Neural progenitor cell (in vitro differentiated cells): ENCODE measurements around the gene MCUR1. TPM values are rescaled to one million over a fixed set of nuclear protein-coding genes. Genes with fewer than 3 reads are reported as not detected.

Source experiments
- DNase-seq: peaks from one replicate; pipeline ENCODE4 v3.0.0-alpha.2; 2016; ENCODE audit warnings: low spot score
- H2AFZ ChIP-seq: fragments of 200-600 bp; sonication (generic); replicated peaks from 2 replicates; pipeline ENCODE4 v1.6.1; 2016; ENCODE audit warnings: antibody characterized with exemption
- H3F3A ChIP-seq: fragments of 200-600 bp; sonication (generic); 2 replicates; pipeline ENCODE4 v1.6.1; 2016; ENCODE audit warnings: antibody characterized with exemption, low read depth
- H3K27ac ChIP-seq: fragments of 200-600 bp; sonication (generic); 2 replicates; pipeline ENCODE4 v1.5.1; 2016; ENCODE audit warnings: mild to moderate bottlenecking
- H3K27me3 ChIP-seq: fragments of 200-600 bp; sonication (generic); 2 replicates; pipeline ENCODE4 v1.6.1; 2016; ENCODE audit warnings: mild to moderate bottlenecking, moderate library complexity
- H3K36me3 ChIP-seq: fragments of 200-600 bp; sonication (generic); 2 replicates; pipeline ENCODE4 v1.5.1; 2016
- H3K4me1 ChIP-seq: fragments of 200-600 bp; sonication (generic); 2 replicates; pipeline ENCODE4 v1.6.1; 2016; ENCODE audit warnings: mixed run types
- H3K4me2 ChIP-seq: fragments of 200-600 bp; sonication (generic); 2 replicates; pipeline ENCODE4 v1.6.1; 2016
- H3K4me3 ChIP-seq: fragments of 200-600 bp; sonication (generic); 2 replicates; pipeline ENCODE4 v1.5.1; 2016
- H3K79me2 ChIP-seq: fragments of 200-600 bp; sonication (generic); 2 replicates; pipeline ENCODE4 v1.6.1; 2016; ENCODE audit warnings: low read depth
- H3K9ac ChIP-seq: fragments of 200-600 bp; sonication (generic); 2 replicates; pipeline ENCODE4 v1.6.1; 2016
- H3K9me3 ChIP-seq: fragments of 200-600 bp; sonication (generic); 2 replicates; pipeline ENCODE4 v1.5.1; 2016; ENCODE audit warnings: low read depth
- H4K20me1 ChIP-seq: fragments of 200-600 bp; sonication (generic); 2 replicates; pipeline ENCODE4 v1.6.1; 2016; ENCODE audit warnings: low read depth
- H3K27ac Mint-ChIP-seq: 3 replicates; pipeline ENCODE4 v1.8.0; 2021; ENCODE audit warnings: mixed read lengths
- H3K27me3 Mint-ChIP-seq: 2 replicates; pipeline ENCODE4 v1.8.0; 2022; ENCODE audit warnings: low read depth, mild to moderate bottlenecking, inconsistent platforms, moderate library complexity, mixed read lengths; ENCODE audit not compliant: insufficient read depth
- H3K36me3 Mint-ChIP-seq: 3 replicates; pipeline ENCODE4 v1.8.0; 2021; ENCODE audit warnings: mixed read lengths
- H3K4me1 Mint-ChIP-seq: 3 replicates; pipeline ENCODE4 v1.8.0; 2021; ENCODE audit warnings: mixed read lengths
- H3K4me3 Mint-ChIP-seq: 3 replicates; pipeline ENCODE4 v1.8.0; 2021; ENCODE audit warnings: mild to moderate bottlenecking, moderate library complexity, mixed read lengths
- H3K9me3 Mint-ChIP-seq: 3 replicates; pipeline ENCODE4 v1.8.0; 2020; ENCODE audit warnings: mixed read lengths
- CTCF ChIP-seq: fragments of 200-600 bp; sonication (generic); IDR thresholded peaks from 2 replicates; pipeline ENCODE4 v1.5.1; 2017; ENCODE audit warnings: antibody characterized with exemption, mild to moderate bottlenecking
- EZH2 ChIP-seq: fragments of 200-600 bp; sonication (generic); IDR thresholded peaks from 2 replicates; pipeline ENCODE4 v1.6.1; 2017; ENCODE audit warnings: antibody characterized with exemption, mild to moderate bottlenecking, moderate library complexity
- EZH2phosphoT487 ChIP-seq: fragments of 200-600 bp; sonication (generic); IDR thresholded peaks from 2 replicates; pipeline ENCODE4 v1.6.1; 2017; ENCODE audit warnings: antibody characterized with exemption
- total RNA-seq: library from RNA; depleted of rRNA; stranded (reverse); fragments of >200 nt; gene quantifications from 2 replicates; pipeline ENCODE4 v1.2.3, GENCODE V29; 2015; ENCODE audit warnings: low replicate concordance

MCUR1 gene
- total RNA-seq, 1 donor from 2014 or later: 16.2 TPM

GRCh38 chr6:13795041-13795750, 19.2 kb downstream of the MCUR1 start:
- no peak overlapping the region for H3K4me3 Mint-ChIP-seq

GRCh38 chr6:13794184-13794583, 20.2 kb downstream of the MCUR1 start:
- no peak overlapping the region for H3K4me2 ChIP-seq
- DNase-seq: no peak
- H3K9ac ChIP-seq: no peak overlapping the region
- Mint-ChIP-seq H3K4me1 (no peaks in the 10 kb centered on the region), H3K27ac (no peak overlapping the region), H3K36me3 (peaks cover 18% of the 10 kb centered on the region), H3K27me3 (peaks cover 3% of the 10 kb centered on the region), H3K9me3 (no peaks in the 10 kb centered on the region), H3K4me3 (no peak overlapping the region)
- H2AFZ ChIP-seq: no peak overlapping the region
- H3K4me1 ChIP-seq: no peaks in the 10 kb centered on the region
- peaks cover 10% of the 10 kb centered on the region for H3K36me3 ChIP-seq
- H4K20me1 ChIP-seq: no peaks in the 10 kb centered on the region
- TF ChIP-seq CTCF: no peak
- TF ChIP-seq EZH2: no peak
- no peak for TF ChIP-seq EZH2phosphoT487
- no peaks in the 10 kb centered on the region for H3K27me3 ChIP-seq
- H3K9me3 ChIP-seq: no peaks in the 10 kb centered on the region
- peaks cover 3% of the 10 kb centered on the region for H3F3A ChIP-seq
- no peak overlapping the region for H3K4me3 ChIP-seq
- H3K27ac ChIP-seq: no peak overlapping the region
- H3K79me2 ChIP-seq: peaks cover 4% of the 10 kb centered on the region

More at GRCh38 chr6:13795041-13795750, 19.2 kb downstream of the MCUR1 start:
- no peaks in the 10 kb centered on the region for H3K27me3 ChIP-seq
- H3K27ac ChIP-seq: no peak overlapping the region
- Mint-ChIP-seq H3K9me3 (no peaks in the 10 kb centered on the region), H3K36me3 (peaks cover 13% of the 10 kb centered on the region), H3K4me1 (no peaks in the 10 kb centered on the region), H3K27ac (peak overlapping the region; percentile 16), H3K27me3 (peaks cover 3% of the 10 kb centered on the region)
- no peak overlapping the region for H3K4me3 ChIP-seq
- H3K79me2 ChIP-seq: peaks cover 4% of the 10 kb centered on the region
- no peak overlapping the region for H3K9ac ChIP-seq
- peak; percentile 86 for DNase-seq
- H2AFZ ChIP-seq: no peak overlapping the region
- no peak for TF ChIP-seq EZH2phosphoT487
- peak; percentile 94 for TF ChIP-seq CTCF
- TF ChIP-seq EZH2: peak; percentile 30
- H3K4me1 ChIP-seq: no peaks in the 10 kb centered on the region
- no peak overlapping the region for H3K4me2 ChIP-seq
- H4K20me1 ChIP-seq: no peaks in the 10 kb centered on the region
- peaks cover 3% of the 10 kb centered on the region for H3F3A ChIP-seq
- H3K36me3 ChIP-seq: peaks cover 10% of the 10 kb centered on the region
- H3K9me3 ChIP-seq: no peaks in the 10 kb centered on the region

- H3K27ac ChIP-seq: no peak overlapping the region
- peaks cover 19% of the 10 kb centered on the region for H3F3A ChIP-seq
- peaks cover 3% of the 10 kb centered on the region for H3K79me2 ChIP-seq
- H4K20me1 ChIP-seq: no peaks in the 10 kb centered on the region
- no peak for TF ChIP-seq EZH2
- TF ChIP-seq EZH2phosphoT487: no peak
- no peak for TF ChIP-seq CTCF
- peaks cover 17% of the 10 kb centered on the region for H3K4me1 ChIP-seq
- H3K4me1 Mint-ChIP-seq: peaks cover 15% of the 10 kb centered on the region
- no peak overlapping the region for H3K4me3 Mint-ChIP-seq
- H3K27me3 Mint-ChIP-seq: no peaks in the 10 kb centered on the region
- DNase-seq: no peak
- no peaks in the 10 kb centered on the region for H3K27me3 ChIP-seq
- H3K27ac Mint-ChIP-seq: no peak overlapping the region
- peaks cover 10% of the 10 kb centered on the region for H3K36me3 ChIP-seq
- H2AFZ ChIP-seq: no peak overlapping the region
- H3K36me3 Mint-ChIP-seq: peaks cover 21% of the 10 kb centered on the region
- H3K9me3 Mint-ChIP-seq: no peaks in the 10 kb centered on the region
- H3K9me3 ChIP-seq: no peaks in the 10 kb centered on the region
- no peak overlapping the region for H3K4me2 ChIP-seq
- H3K9ac ChIP-seq: no peak overlapping the region
- no peak overlapping the region for H3K4me3 ChIP-seq
Observed at GRCh38 chr6:13789746-13790145, 24.6 kb downstream of the MCUR1 start.
